Measurements from ENCODE around the gene RNF217.

DNA sequence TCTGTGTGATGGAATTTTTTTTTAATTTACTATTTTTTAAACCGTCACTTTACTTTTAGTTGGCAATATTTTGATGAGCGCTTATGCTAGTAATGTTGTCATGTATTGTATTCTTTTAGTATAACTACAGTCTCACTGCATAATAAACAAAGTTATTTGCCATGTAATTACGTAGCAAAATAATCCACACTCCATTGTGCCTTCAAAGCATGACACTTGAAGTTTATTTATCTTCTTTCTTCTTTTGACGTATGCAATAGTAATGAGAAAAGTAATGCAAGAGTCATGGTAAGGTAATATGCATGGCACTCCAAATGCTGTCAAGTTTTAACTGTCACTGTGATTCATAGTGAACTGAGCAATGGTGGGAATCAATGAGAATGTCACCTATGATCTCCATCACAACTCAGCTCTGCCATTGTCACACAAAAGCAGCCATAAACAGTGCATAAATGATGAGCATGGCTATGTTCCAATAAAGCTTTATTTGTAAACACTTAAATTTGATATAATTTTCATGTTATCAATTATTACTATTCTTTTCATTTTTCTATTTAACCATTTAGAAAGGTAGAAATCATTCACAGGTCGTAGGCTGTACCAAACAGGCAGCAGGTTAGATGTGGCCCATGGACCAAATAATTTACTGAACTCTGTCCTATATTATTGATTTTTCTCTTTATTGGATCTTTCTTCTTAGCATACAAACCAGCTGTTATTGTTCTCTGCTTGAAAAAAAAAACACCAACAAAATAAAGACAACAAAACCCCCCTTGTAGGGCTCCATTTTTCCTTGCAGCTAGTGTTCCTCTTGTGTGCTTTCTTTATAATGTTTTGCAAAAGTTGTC, 27.1 kb downstream of the RNF217 start:
- TF ChIP-seq POLR2AphosphoS5 (IDR thresholded peaks at IDR 0.05; ENCODE audit: low read depth, low read length) (no peak), POLR2A (IDR thresholded peaks at IDR 0.05; ENCODE audit: low read depth, low read length) (no peak)

Measured in GM12892 (cell line).